HepG2 (cell line): ENCODE measurements around the gene C20orf204. TPM values are rescaled to one million over a fixed set of nuclear protein-coding genes. Genes with fewer than 3 reads are reported as not detected.
A peak's percentile ranks its signal among the peaks of the same experiment; 100 is the strongest.

Experiments
- CREB1 ChIP-seq, 2 experiments: fragments of 450-650 bp in 1 of 2; IDR thresholded peaks; 2 replicates each; pipeline ENCODE4 v1.6.1; 2016 to 2017; ENCODE audit warnings: control low read depth in 1 of 2, mild to moderate bottlenecking in 1 of 2, missing compliant biosample characterization in 1 of 2, missing genetic modification characterization in 1 of 2
- IKZF1 ChIP-seq: fragments of 450-650 bp; IDR thresholded peaks from 2 replicates; pipeline ENCODE4 v1.7.1; 2016
- KDM6A ChIP-seq: IDR thresholded peaks from 2 replicates; pipeline ENCODE4 v1.6.1; 2016; ENCODE audit warnings: low read depth
- PHF5A ChIP-seq: IDR thresholded peaks from one replicate; pipeline ENCODE4 v1.6.1; 2018; ENCODE audit warnings: low read depth, missing genetic modification reagents; ENCODE audit not compliant: unreplicated experiment
- REL ChIP-seq: sonication (generic); formaldehyde crosslinking; conservative IDR thresholded peaks from 2 replicates; pipeline ENCODE4 v1.8.0; 2022; ENCODE audit warnings: mild to moderate bottlenecking, missing genetic modification reagents, moderate library complexity
- SMAD1 ChIP-seq: sonication (generic); formaldehyde crosslinking; IDR thresholded peaks from 2 replicates; pipeline ENCODE4 v1.4.0; 2020; ENCODE audit warnings: missing genetic modification reagents, low read depth, mild to moderate bottlenecking, borderline replicate concordance
- THAP11 ChIP-seq: IDR thresholded peaks from 2 replicates; pipeline ENCODE4 v1.6.1; 2016; ENCODE audit warnings: missing biosample characterization, missing genetic modification reagents
- ZKSCAN8 ChIP-seq: IDR thresholded peaks from 2 replicates; pipeline ENCODE4 v1.6.1; 2016; ENCODE audit warnings: borderline replicate concordance, missing genetic modification reagents, missing compliant biosample characterization
- ZNF101 ChIP-seq: sonication (generic); formaldehyde crosslinking; IDR thresholded peaks from 2 replicates; pipeline ENCODE4 v1.4.0; 2020; ENCODE audit warnings: mild to moderate bottlenecking, low read depth, missing genetic modification reagents, borderline replicate concordance
- ZNF564 ChIP-seq: sonication (generic); formaldehyde crosslinking; IDR thresholded peaks from 2 replicates; pipeline ENCODE4 v1.8.1; 2023; ENCODE audit warnings: mild to moderate bottlenecking, missing genetic modification reagents
- ZNF746 ChIP-seq: sonication (generic); formaldehyde crosslinking; IDR thresholded peaks from 2 replicates; pipeline ENCODE4 v1.8.0; 2022; ENCODE audit warnings: mild to moderate bottlenecking, missing genetic modification reagents
- polyA plus RNA-seq, 8 experiments: library from polyadenylated mRNA; depleted of rRNA in 3 of 8; stranded (reverse) in 7 of 8; unstranded in 1 of 8; fragments of >200 nt; fragmentation: Illumina TruSeq in 4 of 8; extraction: Trizol in 4 of 8; gene quantifications; 2 replicates each; pipeline versions ENCODE4 v1.2.1 to v1.2.3, GENCODE V29; 2011 to 2016; ENCODE audit warnings: low read depth in 4 of 8, missing spikeins in 1 of 8, mixed read lengths in 1 of 8; ENCODE audit not compliant: insufficient read depth in 1 of 8
- total RNA-seq, 5 experiments: library from RNA; depleted of rRNA; stranded (reverse); fragments of >200 nt; fragmentation: Illumina TruSeq; extraction: Trizol; gene quantifications; 2 replicates each; pipeline ENCODE4 v1.2.3, GENCODE V29; 2016; ENCODE audit warnings: low read depth in 1 of 5
- TF ChIP-seq, protein P1 (sequence below): sonication (generic); formaldehyde crosslinking; IDR thresholded peaks from 2 replicates; pipeline ENCODE4 v1.8.0; 2022; ENCODE audit warnings: low read depth, missing genetic modification reagents
- TF ChIP-seq, protein P2 (sequence below): sonication (generic); formaldehyde crosslinking; IDR thresholded peaks from 2 replicates; pipeline ENCODE4 v1.4.0; 2020; ENCODE audit warnings: missing genetic modification reagents, borderline replicate concordance
- TF ChIP-seq, protein P3 (sequence below): sonication (generic); formaldehyde crosslinking; IDR thresholded peaks from 2 replicates; pipeline ENCODE4 v1.4.0; 2020; ENCODE audit warnings: mild to moderate bottlenecking, missing genetic modification reagents
- TF ChIP-seq, protein P4 (sequence below): sonication (generic); formaldehyde crosslinking; IDR thresholded peaks from 2 replicates; pipeline ENCODE4 v1.5.1; 2020; ENCODE audit warnings: missing genetic modification reagents, mild to moderate bottlenecking, borderline replicate concordance
- TF ChIP-seq, protein P5 (sequence below): sonication (generic); formaldehyde crosslinking; IDR thresholded peaks from 2 replicates; pipeline ENCODE4 v1.4.0; 2020; ENCODE audit warnings: missing genetic modification reagents, mild to moderate bottlenecking, borderline replicate concordance

C20orf204 gene
- total and polyA plus RNA-seq, 2 of the 13 experiments (the other 11 are each of a cell fraction or from before 2014, with no cell fraction given) = 22.1 to 80.0 TPM

DNA sequence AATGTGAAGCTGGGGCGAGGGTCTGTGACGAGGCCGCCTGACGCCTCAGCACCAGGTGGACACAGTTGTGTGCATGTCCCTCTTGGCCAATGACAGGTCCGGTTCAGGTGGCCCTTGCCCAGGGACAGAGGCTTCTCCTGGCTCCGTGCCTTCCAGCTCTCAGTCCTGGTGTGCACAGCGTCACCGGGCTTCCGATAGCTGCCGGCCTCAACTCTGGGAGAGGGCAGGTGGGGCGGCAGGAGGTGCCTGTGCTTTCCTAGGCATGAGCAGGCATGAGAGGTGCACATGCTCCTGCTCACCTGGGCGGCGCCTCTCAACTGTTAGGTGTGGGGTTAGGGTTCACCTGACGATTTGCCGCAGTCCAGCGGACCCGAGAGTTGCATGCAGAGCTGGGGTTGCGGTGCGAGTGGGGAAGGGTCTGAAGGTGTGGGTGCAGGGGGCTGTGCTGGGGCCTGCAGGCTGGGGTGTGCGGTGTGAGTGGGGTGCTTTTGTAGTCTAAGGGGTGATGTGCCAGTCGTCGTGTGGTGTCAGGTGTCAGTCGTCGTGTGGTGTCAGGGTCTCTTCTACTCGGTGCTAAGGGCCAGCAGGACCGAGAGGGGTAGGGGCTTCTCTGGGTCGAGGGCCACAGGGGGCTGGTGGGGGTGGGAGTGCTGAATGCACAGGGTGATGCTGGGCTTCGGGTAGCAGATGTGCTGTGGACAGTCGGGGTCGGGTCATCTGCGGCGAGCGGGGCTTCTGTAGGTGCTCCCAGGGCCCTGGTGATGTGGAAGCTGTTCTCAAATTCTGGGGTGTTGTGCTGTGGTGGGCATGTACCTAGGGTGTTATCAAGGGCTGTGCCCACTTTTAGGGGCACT is 17.2 kb downstream of the C20orf204 start (continued):
- TF ChIP-seq, protein P1, sequence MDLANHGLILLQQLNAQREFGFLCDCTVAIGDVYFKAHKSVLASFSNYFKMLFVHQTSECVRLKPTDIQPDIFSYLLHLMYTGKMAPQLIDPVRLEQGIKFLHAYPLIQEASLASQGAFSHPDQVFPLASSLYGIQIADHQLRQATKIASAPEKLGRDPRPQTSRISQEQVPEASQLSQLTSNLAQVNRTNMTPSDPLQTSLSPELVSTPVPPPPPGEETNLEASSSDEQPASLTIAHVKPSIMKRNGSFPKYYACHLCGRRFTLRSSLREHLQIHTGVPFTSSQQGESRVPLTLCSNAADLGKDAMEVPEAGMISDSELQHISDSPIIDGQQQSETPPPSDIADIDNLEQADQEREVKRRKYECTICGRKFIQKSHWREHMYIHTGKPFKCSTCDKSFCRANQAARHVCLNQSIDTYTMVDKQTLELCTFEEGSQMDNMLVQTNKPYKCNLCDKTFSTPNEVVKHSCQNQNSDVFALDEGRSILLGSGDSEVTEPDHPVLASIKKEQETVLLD (CRISPR knock-in tag) = 0 out of 2 replicates have a peak, but pooled peaks have one; percentile 59
- peak; percentile 59 for TF ChIP-seq CREB1 (IDR thresholded peaks at IDR 0.05)
- no peak for TF ChIP-seq CREB1 (CRISPR knock-in tag; IDR thresholded peaks at IDR 0.05)
- TF ChIP-seq ZNF746 (CRISPR knock-in tag) = peak; percentile 48; the same call in 1 of the 2 replicates
- TF ChIP-seq, protein P2, sequence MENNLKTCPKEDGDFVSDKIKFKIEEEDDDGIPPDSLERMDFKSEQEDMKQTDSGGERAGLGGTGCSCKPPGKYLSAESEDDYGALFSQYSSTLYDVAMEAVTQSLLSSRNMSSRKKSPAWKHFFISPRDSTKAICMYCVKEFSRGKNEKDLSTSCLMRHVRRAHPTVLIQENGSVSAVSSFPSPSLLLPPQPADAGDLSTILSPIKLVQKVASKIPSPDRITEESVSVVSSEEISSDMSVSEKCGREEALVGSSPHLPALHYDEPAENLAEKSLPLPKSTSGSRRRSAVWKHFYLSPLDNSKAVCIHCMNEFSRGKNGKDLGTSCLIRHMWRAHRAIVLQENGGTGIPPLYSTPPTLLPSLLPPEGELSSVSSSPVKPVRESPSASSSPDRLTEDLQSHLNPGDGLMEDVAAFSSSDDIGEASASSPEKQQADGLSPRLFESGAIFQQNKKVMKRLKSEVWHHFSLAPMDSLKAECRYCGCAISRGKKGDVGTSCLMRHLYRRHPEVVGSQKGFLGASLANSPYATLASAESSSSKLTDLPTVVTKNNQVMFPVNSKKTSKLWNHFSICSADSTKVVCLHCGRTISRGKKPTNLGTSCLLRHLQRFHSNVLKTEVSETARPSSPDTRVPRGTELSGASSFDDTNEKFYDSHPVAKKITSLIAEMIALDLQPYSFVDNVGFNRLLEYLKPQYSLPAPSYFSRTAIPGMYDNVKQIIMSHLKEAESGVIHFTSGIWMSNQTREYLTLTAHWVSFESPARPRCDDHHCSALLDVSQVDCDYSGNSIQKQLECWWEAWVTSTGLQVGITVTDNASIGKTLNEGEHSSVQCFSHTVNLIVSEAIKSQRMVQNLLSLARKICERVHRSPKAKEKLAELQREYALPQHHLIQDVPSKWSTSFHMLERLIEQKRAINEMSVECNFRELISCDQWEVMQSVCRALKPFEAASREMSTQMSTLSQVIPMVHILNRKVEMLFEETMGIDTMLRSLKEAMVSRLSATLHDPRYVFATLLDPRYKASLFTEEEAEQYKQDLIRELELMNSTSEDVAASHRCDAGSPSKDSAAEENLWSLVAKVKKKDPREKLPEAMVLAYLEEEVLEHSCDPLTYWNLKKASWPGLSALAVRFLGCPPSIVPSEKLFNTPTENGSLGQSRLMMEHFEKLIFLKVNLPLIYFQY (CRISPR knock-in tag) = peak; percentile 50; the same call in 1 of the 2 replicates
- TF ChIP-seq ZNF101 (CRISPR knock-in tag) = 0 out of 2 replicates have a peak, but pooled peaks have one; percentile 86
- TF ChIP-seq PHF5A (CRISPR knock-in tag) = peak; percentile 60
- TF ChIP-seq, protein P3, sequence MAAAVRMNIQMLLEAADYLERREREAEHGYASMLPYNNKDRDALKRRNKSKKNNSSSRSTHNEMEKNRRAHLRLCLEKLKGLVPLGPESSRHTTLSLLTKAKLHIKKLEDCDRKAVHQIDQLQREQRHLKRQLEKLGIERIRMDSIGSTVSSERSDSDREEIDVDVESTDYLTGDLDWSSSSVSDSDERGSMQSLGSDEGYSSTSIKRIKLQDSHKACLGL = peak; percentile 87
- TF ChIP-seq ZNF564 (CRISPR knock-in tag) = no peak
- TF ChIP-seq REL = 0 out of 2 replicates have a peak, but pooled peaks have one; percentile 46
- no peak for TF ChIP-seq KDM6A (CRISPR knock-in tag)
- TF ChIP-seq SMAD1 = peak; percentile 77; the same call in 1 of the 2 replicates
- TF ChIP-seq THAP11 (CRISPR knock-in tag) = 0 out of 2 replicates have a peak, but pooled peaks have one; percentile 29
- TF ChIP-seq IKZF1 = 0 out of 2 replicates have a peak, but pooled peaks have one; percentile 19
- no peak for TF ChIP-seq ZKSCAN8 (CRISPR knock-in tag)
- TF ChIP-seq, protein P4, sequence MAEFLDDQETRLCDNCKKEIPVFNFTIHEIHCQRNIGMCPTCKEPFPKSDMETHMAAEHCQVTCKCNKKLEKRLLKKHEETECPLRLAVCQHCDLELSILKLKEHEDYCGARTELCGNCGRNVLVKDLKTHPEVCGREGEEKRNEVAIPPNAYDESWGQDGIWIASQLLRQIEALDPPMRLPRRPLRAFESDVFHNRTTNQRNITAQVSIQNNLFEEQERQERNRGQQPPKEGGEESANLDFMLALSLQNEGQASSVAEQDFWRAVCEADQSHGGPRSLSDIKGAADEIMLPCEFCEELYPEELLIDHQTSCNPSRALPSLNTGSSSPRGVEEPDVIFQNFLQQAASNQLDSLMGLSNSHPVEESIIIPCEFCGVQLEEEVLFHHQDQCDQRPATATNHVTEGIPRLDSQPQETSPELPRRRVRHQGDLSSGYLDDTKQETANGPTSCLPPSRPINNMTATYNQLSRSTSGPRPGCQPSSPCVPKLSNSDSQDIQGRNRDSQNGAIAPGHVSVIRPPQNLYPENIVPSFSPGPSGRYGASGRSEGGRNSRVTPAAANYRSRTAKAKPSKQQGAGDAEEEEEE (CRISPR knock-in tag) = no peak
- TF ChIP-seq, protein P5, sequence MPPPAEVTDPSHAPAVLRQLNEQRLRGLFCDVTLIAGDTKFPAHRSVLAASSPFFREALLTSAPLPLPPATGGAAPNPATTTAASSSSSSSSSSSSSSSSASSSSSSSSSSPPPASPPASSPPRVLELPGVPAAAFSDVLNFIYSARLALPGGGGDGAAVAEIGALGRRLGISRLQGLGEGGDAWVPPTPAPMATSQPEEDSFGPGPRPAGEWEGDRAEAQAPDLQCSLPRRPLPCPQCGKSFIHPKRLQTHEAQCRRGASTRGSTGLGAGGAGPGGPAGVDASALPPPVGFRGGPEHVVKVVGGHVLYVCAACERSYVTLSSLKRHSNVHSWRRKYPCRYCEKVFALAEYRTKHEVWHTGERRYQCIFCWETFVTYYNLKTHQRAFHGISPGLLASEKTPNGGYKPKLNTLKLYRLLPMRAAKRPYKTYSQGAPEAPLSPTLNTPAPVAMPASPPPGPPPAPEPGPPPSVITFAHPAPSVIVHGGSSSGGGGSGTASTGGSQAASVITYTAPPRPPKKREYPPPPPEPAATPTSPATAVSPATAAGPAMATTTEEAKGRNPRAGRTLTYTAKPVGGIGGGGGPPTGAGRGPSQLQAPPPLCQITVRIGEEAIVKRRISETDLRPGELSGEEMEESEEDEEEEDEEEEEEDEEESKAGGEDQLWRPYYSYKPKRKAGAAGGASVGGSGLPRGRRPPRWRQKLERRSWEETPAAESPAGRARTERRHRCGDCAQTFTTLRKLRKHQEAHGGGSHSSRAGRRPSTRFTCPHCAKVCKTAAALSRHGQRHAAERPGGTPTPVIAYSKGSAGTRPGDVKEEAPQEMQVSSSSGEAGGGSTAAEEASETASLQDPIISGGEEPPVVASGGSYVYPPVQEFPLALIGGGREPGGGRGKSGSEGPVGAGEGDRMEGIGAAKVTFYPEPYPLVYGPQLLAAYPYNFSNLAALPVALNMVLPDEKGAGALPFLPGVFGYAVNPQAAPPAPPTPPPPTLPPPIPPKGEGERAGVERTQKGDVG = peak; percentile 65; the same call in 1 of the 2 replicates
